Epithelial cell of proximal tubule (primary cell): ENCODE measurements around the gene MYL6B. TPM values are rescaled to one million over a fixed set of nuclear protein-coding genes. Genes with fewer than 3 reads are reported as not detected.

Experiments used
- DNase-seq: peaks from one replicate; pipeline ENCODE4 v3.0.0-alpha.2; 2011; ENCODE audit warnings: low read depth
- H3K4me3 ChIP-seq: 2 replicates; pipeline ENCODE4 v1.5.1; 2011; ENCODE audit warnings: low read depth, mild to moderate bottlenecking, low read length
- CTCF ChIP-seq: conservative IDR thresholded peaks from 2 replicates; pipeline ENCODE4 v1.5.1; 2012; ENCODE audit warnings: low read depth, mild to moderate bottlenecking, low read length
- total RNA-seq: library from RNA; depleted of rRNA; stranded (reverse); fragments of >200 nt; gene quantifications from 2 replicates; pipeline ENCODE4 v1.2.3, GENCODE V29; 2015

Gene MYL6B
- total RNA-seq, 1 donor from 2014 or later: 133 TPM

DNA sequence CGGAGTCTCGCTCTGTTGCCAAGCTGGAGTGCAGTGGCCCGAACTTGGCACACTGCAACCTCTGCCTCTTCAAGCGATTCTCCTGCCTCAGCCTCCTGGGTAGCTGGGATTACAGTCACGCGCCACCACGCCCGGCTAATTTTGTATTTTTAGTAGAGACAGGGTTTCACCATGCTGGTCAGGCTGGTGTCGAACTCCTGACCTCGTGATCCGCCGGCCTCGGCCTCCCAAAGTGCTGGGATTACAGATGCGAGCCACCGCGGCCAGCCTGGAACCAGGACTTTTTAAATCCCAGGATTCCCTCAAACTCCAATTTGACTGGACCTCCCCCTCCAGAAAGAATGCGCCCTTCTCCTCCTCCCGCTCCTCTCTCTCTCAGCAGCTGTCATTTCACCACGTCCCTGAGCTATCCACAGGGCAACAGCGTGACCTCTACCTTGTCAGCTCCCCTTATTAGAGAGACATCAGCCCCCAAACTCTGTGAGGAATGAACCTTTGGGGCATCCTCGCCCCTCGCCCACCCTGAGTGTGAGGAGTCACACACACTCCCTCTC is 22.4 kb upstream of the MYL6B start:
- TF ChIP-seq CTCF: no peak
- DNase-seq: no peak
- H3K4me3 ChIP-seq: peak overlapping the region; percentile 79

GRCh38 chr12:56130876-56131275 is 21.5 kb upstream of the MYL6B start:
- no peak for DNase-seq
- H3K4me3 ChIP-seq: no peak overlapping the region
- no peak for TF ChIP-seq CTCF

- no peak overlapping the region for H3K4me3 ChIP-seq
- TF ChIP-seq CTCF: no peak
- DNase-seq: no peak
These were observed 17.5 kb upstream of the MYL6B start for GRCh38 chr12:56134897-56135296.

- H3K4me3 ChIP-seq: no peak overlapping the region
- TF ChIP-seq CTCF: no peak
- no peak for DNase-seq
These were observed 14.4 kb upstream of the MYL6B start for GRCh38 chr12:56137853-56138571.

DNA sequence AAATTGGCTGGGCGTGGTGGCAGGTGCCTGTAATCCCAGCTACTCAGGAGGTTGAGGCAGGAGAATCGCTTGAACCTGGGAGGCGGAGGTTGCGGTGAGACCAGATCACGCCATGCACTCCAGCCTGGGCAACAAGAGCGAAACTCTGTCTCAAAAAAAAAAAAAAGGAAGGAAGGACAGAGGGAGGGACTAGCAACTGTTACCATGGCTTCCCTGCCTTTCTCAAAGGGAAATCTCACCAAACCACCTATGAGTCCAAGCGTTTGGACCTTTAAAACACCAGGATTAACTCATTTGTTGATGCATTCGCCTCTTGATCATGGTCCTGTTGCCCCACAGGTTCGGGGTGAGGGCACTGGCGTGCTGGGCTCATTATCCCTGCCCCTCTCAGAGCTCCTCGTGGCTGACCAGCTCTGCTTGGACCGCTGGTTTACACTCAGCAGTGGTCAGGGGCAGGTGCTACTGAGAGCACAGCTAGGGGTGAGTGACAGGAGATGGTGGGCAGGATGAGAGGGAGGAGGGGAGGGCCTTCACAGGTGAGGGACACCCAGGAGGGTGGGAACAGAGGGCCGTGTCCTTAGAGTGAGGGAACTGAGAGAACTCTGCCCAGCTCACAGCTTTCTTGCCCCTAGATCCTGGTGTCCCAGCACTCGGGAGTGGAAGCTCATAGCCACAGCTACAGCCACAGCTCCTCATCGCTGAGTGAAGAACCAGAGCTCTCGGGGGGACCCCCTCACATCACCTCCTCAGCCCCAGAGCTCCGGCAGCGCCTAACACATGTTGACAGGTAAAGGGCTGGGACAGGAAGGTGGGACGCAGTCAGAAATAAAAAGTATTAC is 10.2 kb upstream of the MYL6B start:
- no peak overlapping the region for H3K4me3 ChIP-seq
- DNase-seq: no peak
- TF ChIP-seq CTCF: no peak

GRCh38 chr12:56143217-56143616 is 9.2 kb upstream of the MYL6B start:
- no peak overlapping the region for H3K4me3 ChIP-seq
- no peak for DNase-seq
- TF ChIP-seq CTCF: no peak
